Prostate gland (tissue), 2 donors: ENCODE data around the gene NPIPA1. TPM values are rescaled to one million over a fixed set of nuclear protein-coding genes. Genes with fewer than 3 reads are reported as not detected.
"Not testable (repeated sequence)": the region's sequence is repeated elsewhere in the genome, so short reads cannot be mapped to it uniquely, and the experiment has no call there.

ENCODE experiments used
- DNase-seq: peaks from one replicate; pipeline ENCODE4 v3.0.0-alpha.2; 2019; ENCODE audit warnings: low spot score
- H3K27ac ChIP-seq, 2 donors: fragments of 200-600 bp; sonication (generic); 2 replicates each; pipeline ENCODE4 v1.5.1; 2017 to 2019
- H3K27me3 ChIP-seq: fragments of 200-600 bp; sonication (generic); replicated peaks from 2 replicates; pipeline ENCODE4 v1.5.1; 2019; ENCODE audit not compliant: insufficient read depth
- H3K36me3 ChIP-seq, 2 donors: fragments of 200-600 bp; sonication (generic); 1 replicate in 1 of 2; 2 replicates in 1 of 2; pipeline versions ENCODE4 v1.5.1 to v1.8.1; 2017 to 2019
- H3K4me1 ChIP-seq: fragments of 200-600 bp; sonication (generic); replicated peaks from 2 replicates; pipeline ENCODE4 v1.5.1; 2019
- H3K4me3 ChIP-seq, 2 donors: fragments of 200-600 bp; sonication (generic); 2 replicates each; pipeline ENCODE4 v1.5.1; 2017 to 2019
- H3K9me3 ChIP-seq: fragments of 200-600 bp; sonication (generic); 2 replicates; pipeline ENCODE4 v1.5.1; 2017
- POLR2AphosphoS5 ChIP-seq: sonication (generic); formaldehyde crosslinking; IDR thresholded peaks from one replicate; pipeline ENCODE4 v1.6.1; 2017; ENCODE audit warnings: antibody characterized with exemption
- WGBS: methylation state at CpG from one replicate; pipeline ENCODE4 v1.1.5; 2018; 5-methylcytosine and 5-hydroxymethylcytosine counted together
- intact Hi-C: fragments of 100-400 bp; cut with DNase I; formaldehyde crosslinking; loops from one replicate; pipeline ENCODE4 v1.14.2; 2022
- microRNA counts, 2 donors: library from miRNA; unstranded; fragments of <30 nt; microRNA quantifications; one replicate each; lab custom pipeline; 2016 to 2017
- microRNA-seq: library from miRNA; unstranded; fragments of <30 nt; microRNA quantifications from one replicate; pipeline ENCODE4, GENCODE V29; 2016
- small RNA-seq, 2 donors: library from RNA; depleted of rRNA; stranded (forward); fragments of <200 nt; gene quantifications; one replicate each; pipeline ENCODE3, GENCODE V24; 2016
- total RNA-seq, 2 donors: library from RNA; depleted of rRNA; stranded (reverse); fragments of >200 nt; gene quantifications; one replicate each; pipeline ENCODE4 v1.1.0, GENCODE V29; 2016

NPIPA1 gene
- total RNA-seq, 2 donors from 2014 or later, result 36.1 to 133 TPM

- intact Hi-C loops, result not testable (repeated sequence)
Measured at GRCh38 chr16:14982521-14982920, 45.3 kb downstream of the NPIPA1 start.

DNA sequence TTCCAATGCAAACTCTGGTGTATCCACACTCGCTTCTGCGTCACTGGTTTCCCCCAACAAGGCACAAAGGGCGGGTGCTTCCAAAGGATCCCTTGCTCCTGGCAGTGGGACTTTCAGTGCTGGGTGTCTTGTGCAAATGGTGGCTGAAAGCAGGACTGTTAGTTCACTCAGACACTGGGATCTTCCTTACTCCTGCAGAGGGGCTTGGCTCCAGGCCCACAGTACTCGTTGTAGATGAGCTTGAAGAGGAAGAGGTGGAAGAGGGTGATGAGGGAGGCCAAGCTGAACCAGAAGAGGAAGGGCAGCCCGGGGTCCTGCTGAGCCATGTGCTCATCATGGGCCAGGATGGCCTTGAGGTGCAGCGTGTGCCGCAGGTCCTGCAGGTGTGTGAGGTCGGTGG, 50.8 kb downstream of the NPIPA1 start:
- H3K9me3 ChIP-seq, H3K27me3 ChIP-seq, H3K4me1 ChIP-seq, H3K27ac ChIP-seq, H3K36me3 ChIP-seq, H3K4me3 ChIP-seq, DNase-seq, intact Hi-C loops: not testable (repeated sequence)
- WGBS, result 87% methylated on average over 8 of the region's 8 CpGs

More at GRCh38 chr16:14982521-14982920, 45.3 kb downstream of the NPIPA1 start:
- Histone ChIP-seq H3K27ac (peak overlapping the region; percentile 75 to 79), H3K4me3 (peak overlapping the region in 1 of 2 donors; percentile 8), H3K4me1 (peaks cover 14% of the 10 kb centered on the region)
- not testable (repeated sequence) for H3K36me3 ChIP-seq, H3K27me3 ChIP-seq, H3K9me3 ChIP-seq
- DNase-seq, result peak; percentile 40
- peak; percentile 26 for TF ChIP-seq POLR2AphosphoS5
- 34% methylated on average over 2 of the region's 2 CpGs for WGBS

- H3K4me1 ChIP-seq, H3K4me3 ChIP-seq, DNase-seq, H3K9me3 ChIP-seq, intact Hi-C loops, H3K27me3 ChIP-seq, H3K36me3 ChIP-seq, H3K27ac ChIP-seq: not testable (repeated sequence)
- WGBS, result 92% methylated on average over 25 of the region's 25 CpGs
Measured at GRCh38 chr16:14988661-14989191, 51.5 kb downstream of the NPIPA1 start.

- WGBS, result 87% methylated on average over 92 of the region's 98 CpGs
- H3K4me1 ChIP-seq, H3K27ac ChIP-seq, H3K27me3 ChIP-seq, H3K9me3 ChIP-seq, H3K4me3 ChIP-seq, H3K36me3 ChIP-seq, DNase-seq, intact Hi-C loops: not testable (repeated sequence)
Measured at GRCh38 chr16:14989291-14990281, 52.3 kb downstream of the NPIPA1 start.

DNA sequence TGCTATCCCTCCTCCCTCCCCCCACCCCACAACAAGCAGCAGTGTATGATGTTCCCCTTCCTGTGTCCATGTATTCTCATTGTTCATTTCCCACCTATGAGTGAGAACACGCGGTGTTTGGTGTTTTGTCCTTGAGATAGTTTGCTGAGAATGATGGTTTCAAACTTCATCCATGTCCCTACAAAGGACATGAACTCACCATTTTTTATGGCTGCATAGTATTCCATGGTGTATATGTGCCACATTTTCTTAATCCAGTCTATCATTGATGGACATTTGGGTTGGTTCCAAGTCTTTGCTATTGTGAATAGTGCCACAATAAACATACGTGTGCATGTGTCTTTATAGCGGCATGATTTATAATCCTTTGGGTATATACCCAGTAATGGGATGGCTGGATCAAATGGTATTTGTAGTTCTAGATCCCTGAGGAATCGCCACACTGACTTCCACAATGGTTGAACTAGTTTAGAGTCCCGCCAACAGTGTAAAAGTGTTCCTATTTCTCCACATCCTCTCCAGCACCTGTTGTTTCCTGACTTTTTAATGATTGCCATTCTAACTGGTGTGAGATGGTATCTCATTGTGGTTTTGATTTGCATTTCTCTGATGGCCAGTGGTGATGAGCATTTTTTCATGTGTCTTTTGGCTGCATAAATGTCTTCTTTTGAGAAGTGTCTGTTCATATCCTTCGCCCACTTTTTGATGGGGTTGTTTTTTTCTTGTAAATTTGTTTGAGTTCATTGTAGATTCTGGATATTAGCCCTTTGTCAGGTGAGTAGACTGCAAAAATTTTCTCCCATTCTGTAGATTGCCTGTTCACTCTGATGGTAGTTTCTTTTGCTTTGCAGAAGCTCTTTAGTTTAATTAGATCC, 56.3 kb downstream of the NPIPA1 start:
- H3K4me3 ChIP-seq, intact Hi-C loops, H3K9me3 ChIP-seq, H3K4me1 ChIP-seq, H3K27ac ChIP-seq, DNase-seq, H3K36me3 ChIP-seq, H3K27me3 ChIP-seq: not testable (repeated sequence)
- WGBS, result 87% methylated on average over 7 of the region's 7 CpGs

DNA sequence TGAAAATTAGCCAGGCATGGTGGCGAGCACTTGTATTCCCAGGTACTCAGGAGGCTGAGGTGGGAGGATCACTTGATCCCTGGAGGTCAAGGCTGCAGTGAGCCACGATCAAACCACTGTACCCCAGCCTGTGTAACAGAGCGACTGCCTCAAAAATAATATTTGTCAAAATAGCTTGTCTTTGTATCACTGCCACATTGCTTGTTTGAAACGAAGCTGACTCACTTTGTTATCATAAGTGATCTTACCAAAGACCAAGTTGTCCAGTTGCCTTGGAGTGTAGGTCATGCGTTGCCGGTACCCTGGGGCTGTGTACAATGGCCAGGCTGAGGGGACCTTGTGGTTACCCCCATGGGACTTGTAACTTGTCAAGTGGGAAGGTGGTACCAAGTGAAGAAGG, 59.5 kb downstream of the NPIPA1 start:
- H3K9me3 ChIP-seq, H3K36me3 ChIP-seq, intact Hi-C loops, H3K4me1 ChIP-seq, H3K4me3 ChIP-seq, DNase-seq, H3K27ac ChIP-seq, H3K27me3 ChIP-seq: not testable (repeated sequence)
- WGBS, result 90% methylated on average over 6 of the region's 6 CpGs

DNA sequence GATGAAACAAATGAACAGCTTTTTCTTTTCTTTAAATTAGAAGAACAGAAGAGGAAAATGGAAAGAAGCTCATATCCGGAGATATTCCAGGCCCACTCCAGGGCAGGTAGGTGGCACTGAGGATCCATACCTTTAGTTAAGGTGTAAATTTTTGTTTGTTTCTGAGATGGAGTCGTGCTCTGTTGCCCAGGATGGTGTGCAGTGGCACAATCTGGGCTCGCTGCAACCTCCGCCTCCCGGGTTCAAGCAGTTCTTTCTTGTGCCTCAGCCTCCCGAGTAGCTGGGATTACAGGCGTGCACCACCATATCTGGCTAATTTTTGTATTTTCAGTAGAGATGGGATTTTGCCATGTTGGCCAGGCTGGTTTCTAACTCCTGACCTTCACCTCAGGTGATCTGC, 61.1 kb downstream of the NPIPA1 start:
- H3K9me3 ChIP-seq, H3K4me3 ChIP-seq, H3K27me3 ChIP-seq, H3K4me1 ChIP-seq, H3K27ac ChIP-seq, intact Hi-C loops, H3K36me3 ChIP-seq, DNase-seq: not testable (repeated sequence)
- WGBS, result 96% methylated on average over 7 of the region's 7 CpGs

DNA sequence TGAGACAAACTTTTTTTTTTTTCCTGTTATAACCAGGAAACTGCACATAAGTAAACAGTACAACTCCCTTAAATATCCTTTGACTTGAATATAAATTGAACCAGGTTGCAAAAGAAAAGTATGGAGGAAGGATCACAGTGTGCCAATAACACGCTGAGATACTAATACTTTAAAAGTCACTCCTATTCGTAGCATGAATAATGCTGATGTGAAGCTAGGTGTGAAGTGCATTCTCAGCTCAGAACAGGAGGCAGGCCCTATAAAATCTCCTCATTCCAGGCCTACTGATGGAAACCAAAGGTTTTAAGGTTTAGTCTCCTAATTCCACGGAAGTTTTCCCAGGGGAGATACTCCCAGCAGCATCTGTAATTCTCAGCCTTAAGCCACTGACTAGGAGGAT, 62.6 kb downstream of the NPIPA1 start:
- H3K9me3 ChIP-seq, H3K27ac ChIP-seq, DNase-seq, H3K27me3 ChIP-seq, H3K36me3 ChIP-seq, H3K4me3 ChIP-seq, H3K4me1 ChIP-seq, intact Hi-C loops: not testable (repeated sequence)
- WGBS, result 77% methylated on average over 3 of the region's 3 CpGs

MicroRNA genes within 50 kb of the gene (microRNA counts, 767-probe panel; counts per million panel counts)
- 0 to 431 counts per million in 2 donors for microRNA hsa-miR-3180-3p (lab: Ali Mortazavi, UCI)
- 0 to 431 counts per million in 2 donors for microRNA hsa-miR-3180-5p (lab: Ali Mortazavi, UCI)

Small RNA genes lying within 50 kb of the gene (microRNA-seq; reads per million reads assigned to microRNA genes)
- gene MIR3180-1 (not detected), gene MIR3670-1 (not detected), gene MIR6511A1 (not detected), gene MIR6770-1 (not detected)

Small RNA genes lying within 50 kb of the gene (small RNA-seq; reads per million reads assigned to genes)
- gene AC138932.4 (0 reads per million in 2 donors), gene MIR3180-1 (0 reads per million in 2 donors), gene MIR3670-1 (0 reads per million in 2 donors), gene MIR6511A1 (0 reads per million in 2 donors), gene MIR6770-1 (0 reads per million in 2 donors), gene RF00019 (0 reads per million in 2 donors)

Other genes starting within 250 kb of the NPIPA1 start
- 1 to 10 TPM in 1 of 2 donors, not detected in 1; 1.5 TPM for gene PLA2G10, start 243.1 kb upstream of the NPIPA1 start, total RNA-seq
- gene NPIPA3, start 234.0 kb upstream of the NPIPA1 start, total RNA-seq, result 1 to 10 TPM in 1 of 2 donors, under 1 TPM in 1; 0.80 to 2.2 TPM
- gene NPIPA2, start 194.9 kb upstream of the NPIPA1 start, total RNA-seq, result 1 to 10 TPM in 1 of 2 donors, under 1 TPM in 1; 0.80 to 1.4 TPM
- 10 to 100 TPM; 34.4 to 69.7 TPM for gene NOMO1, start 103.7 kb upstream of the NPIPA1 start, total RNA-seq
- 100 to 1,000 TPM; 139 to 189 TPM for gene PDXDC1, start 37.6 kb downstream of the NPIPA1 start, total RNA-seq
- gene NTAN1, start 118.6 kb downstream of the NPIPA1 start, total RNA-seq, result 10 to 100 TPM; 44.0 to 65.3 TPM
- gene RRN3, start 156.8 kb downstream of the NPIPA1 start, total RNA-seq, result 10 to 100 TPM; 34.7 to 37.9 TPM